RPMI7951 (cell line): ENCODE measurements around the gene MTOR. TPM values are rescaled to one million over a fixed set of nuclear protein-coding genes. Genes with fewer than 3 reads are reported as not detected.
A peak's percentile ranks its signal among the peaks of the same experiment; 100 is the strongest.
"Not testable (repeated sequence)": the region's sequence is repeated elsewhere in the genome, so short reads cannot be mapped to it uniquely, and the experiment has no call there.

Source experiments
- DNase-seq: peaks from one replicate; pipeline ENCODE4 v3.0.0-alpha.2; 2012; ENCODE audit warnings: low read depth
- total RNA-seq: library from RNA; depleted of rRNA; stranded (reverse); fragments of >200 nt; shearing (Covaris generic); gene quantifications from 2 replicates; pipeline ENCODE4 v1.2.3, GENCODE V29; 2014; rRNA removed

The MTOR gene
- 30.4 and 31.1 TPM in 2 replicates for total RNA-seq

- DNase-seq, result peak; percentile 100
Measured at GRCh38 chr1:11262171-11263049, at the start of gene MTOR. TSS of gene MTOR (minus strand) at chr1:11262551. CDS start at chr1:11259409, 3,142 bp downstream.

GRCh38 chr1:11309385-11309784 lies 47.0 kb upstream of the MTOR start:
- no peak for DNase-seq

- DNase-seq, result no peak
Measured at GRCh38 chr1:11308699-11309224, 46.4 kb upstream of the MTOR start.

GRCh38 chr1:11307852-11308251 lies 45.5 kb upstream of the MTOR start:
- DNase-seq, result peak; percentile 40

- not testable (repeated sequence) for DNase-seq
Measured at GRCh38 chr1:11305516-11305915, 43.2 kb upstream of the MTOR start.

GRCh38 chr1:11302366-11302765 lies 40.0 kb upstream of the MTOR start:
- no peak for DNase-seq

GRCh38 chr1:11301601-11302000 lies 39.2 kb upstream of the MTOR start:
- DNase-seq, result no peak

- no peak for DNase-seq
Measured at GRCh38 chr1:11299225-11299574, 36.8 kb upstream of the MTOR start.

- no peak for DNase-seq
Measured at GRCh38 chr1:11298390-11299224, 36.3 kb upstream of the MTOR start.

GRCh38 chr1:11297774-11298173 lies 35.4 kb upstream of the MTOR start:
- DNase-seq, result not testable (repeated sequence)

- DNase-seq, result no peak
Measured at GRCh38 chr1:11295905-11296304, 33.6 kb upstream of the MTOR start.

- no peak for DNase-seq
Measured at GRCh38 chr1:11294951-11295350, 32.6 kb upstream of the MTOR start.

- no peak for DNase-seq
Measured at GRCh38 chr1:11293856-11294255, 31.5 kb upstream of the MTOR start.

GRCh38 chr1:11291049-11291448 lies 28.7 kb upstream of the MTOR start:
- DNase-seq, result no peak

- DNase-seq, result no peak
Measured at GRCh38 chr1:11289064-11289463, 26.7 kb upstream of the MTOR start.

GRCh38 chr1:11286735-11287410 lies 24.5 kb upstream of the MTOR start:
- DNase-seq, result no peak

- no peak for DNase-seq
Measured at GRCh38 chr1:11285883-11286734, 23.8 kb upstream of the MTOR start.

- DNase-seq, result no peak
Measured at GRCh38 chr1:11284784-11285183, 22.4 kb upstream of the MTOR start.

- DNase-seq, result no peak
Measured at GRCh38 chr1:11283151-11283550, 20.8 kb upstream of the MTOR start.

- no peak for DNase-seq
Measured at GRCh38 chr1:11281518-11282331, 19.4 kb upstream of the MTOR start.
